ENCODE measurements around the gene FAM13B.

DNA sequence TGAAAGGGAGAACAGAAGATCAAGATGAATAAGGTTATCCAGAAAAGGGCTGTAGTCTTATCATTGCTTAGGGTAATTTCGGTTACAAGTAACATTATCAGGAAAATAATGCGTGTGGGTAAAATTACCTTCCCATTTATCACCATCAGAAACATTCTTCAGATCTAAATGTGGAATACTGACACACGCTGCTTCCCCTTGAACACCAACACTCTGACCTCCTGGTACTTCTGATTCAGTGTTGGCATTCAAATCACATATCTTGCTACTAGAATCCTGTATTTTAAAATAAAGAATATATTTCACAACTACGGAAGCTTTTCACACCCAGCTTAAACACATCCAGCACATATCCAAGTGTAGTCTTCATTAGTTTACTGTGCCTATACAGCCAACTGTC, 73.4 kb downstream of the FAM13B start:
- no peak for TF ChIP-seq CTCF (conservative IDR thresholded peaks at IDR 0.05; ENCODE audit: low read depth, low read length)
- TF ChIP-seq EZH2 (IDR thresholded peaks at IDR 0.05; ENCODE audit: borderline replicate concordance, low read depth, low read length, poor library complexity, severe bottlenecking): no peak

Data from A673 (cell line).